HG02870 (cell line): Measurements from ENCODE around the gene FJX1.

Source experiments
- ATAC-seq: cut with Tn5 transposase; IDR thresholded peaks from one replicate; pipeline ENCODE4 v1.9.1; 2021; ENCODE audit warnings: mild to moderate bottlenecking, moderate library complexity; ENCODE audit not compliant: unreplicated experiment

FJX1 gene, protein sequence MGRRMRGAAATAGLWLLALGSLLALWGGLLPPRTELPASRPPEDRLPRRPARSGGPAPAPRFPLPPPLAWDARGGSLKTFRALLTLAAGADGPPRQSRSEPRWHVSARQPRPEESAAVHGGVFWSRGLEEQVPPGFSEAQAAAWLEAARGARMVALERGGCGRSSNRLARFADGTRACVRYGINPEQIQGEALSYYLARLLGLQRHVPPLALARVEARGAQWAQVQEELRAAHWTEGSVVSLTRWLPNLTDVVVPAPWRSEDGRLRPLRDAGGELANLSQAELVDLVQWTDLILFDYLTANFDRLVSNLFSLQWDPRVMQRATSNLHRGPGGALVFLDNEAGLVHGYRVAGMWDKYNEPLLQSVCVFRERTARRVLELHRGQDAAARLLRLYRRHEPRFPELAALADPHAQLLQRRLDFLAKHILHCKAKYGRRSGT

DNA sequence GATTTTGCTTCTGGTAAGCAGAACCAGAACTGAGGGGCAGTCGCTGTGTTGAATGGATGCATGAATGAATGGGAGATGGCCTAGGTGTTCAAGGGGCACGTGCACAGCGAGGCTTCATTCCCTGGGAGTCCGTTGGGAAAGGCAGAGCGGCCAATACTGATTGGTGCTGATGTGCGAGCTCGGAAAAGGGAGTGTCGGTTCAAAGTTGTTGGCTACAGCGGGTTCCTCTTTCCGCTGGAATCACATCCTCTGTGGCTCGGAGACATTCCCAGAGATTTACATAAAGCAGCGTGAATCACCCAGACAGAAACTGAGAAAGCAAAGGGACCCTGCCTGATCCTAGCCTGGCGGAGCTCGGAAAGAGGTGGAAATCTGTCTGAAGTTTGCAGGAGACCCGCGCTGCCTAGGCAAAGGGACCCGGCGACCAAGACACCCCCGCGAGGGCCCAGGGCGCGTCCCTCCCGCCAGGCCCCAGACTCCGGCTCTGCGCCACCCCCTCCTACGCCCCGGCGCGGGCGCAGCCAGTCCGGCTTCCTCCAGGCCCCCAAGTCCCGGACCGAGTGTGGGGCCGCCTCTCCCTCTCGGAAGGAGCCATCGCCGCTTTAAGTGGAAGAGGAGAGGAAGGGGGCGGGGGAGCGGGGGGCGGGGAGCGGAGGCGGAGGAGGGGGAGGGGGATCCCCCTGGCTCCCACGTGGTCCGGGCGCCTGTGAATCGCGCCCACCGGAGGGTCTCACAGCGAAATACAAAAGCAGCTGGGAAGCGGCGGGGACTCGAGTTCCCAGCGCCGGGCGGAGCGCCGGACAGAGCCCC lies at the start of gene FJX1:
Gene FJX1, plus strand, starts transcription at position 774 of the 810 bp plus-strand sequence. CDS start 177 bp downstream, outside the sequence.
- peak; percentile 36 for ATAC-seq

GRCh38 chr11:35571696-35572095 lies 46.6 kb upstream of the FJX1 start:
- no peak for ATAC-seq

GRCh38 chr11:35579557-35580396 lies 38.5 kb upstream of the FJX1 start:
- no peak for ATAC-seq

- ATAC-seq: no peak
Observed at GRCh38 chr11:35580397-35580781, 37.9 kb upstream of the FJX1 start.

DNA sequence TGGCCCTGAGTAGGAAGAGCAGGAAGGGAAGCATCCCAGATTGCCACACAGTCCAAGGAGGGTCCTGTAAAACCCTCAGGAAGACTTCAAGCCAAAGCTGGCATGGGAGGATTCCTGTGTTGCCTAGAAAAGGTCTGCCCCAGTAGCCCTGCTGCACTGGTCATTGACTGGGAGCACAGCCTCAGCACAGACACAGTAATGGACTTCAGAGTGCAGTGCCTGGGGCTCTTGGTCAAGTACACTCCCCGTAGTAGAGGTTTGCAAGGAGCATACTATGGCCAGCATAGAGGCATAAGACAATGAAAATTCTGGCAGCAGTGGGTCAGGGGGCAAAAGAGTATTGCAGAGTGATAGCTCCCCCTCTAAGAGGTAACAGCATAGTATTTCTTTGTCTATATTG lies 36.2 kb upstream of the FJX1 start:
- no peak for ATAC-seq

DNA sequence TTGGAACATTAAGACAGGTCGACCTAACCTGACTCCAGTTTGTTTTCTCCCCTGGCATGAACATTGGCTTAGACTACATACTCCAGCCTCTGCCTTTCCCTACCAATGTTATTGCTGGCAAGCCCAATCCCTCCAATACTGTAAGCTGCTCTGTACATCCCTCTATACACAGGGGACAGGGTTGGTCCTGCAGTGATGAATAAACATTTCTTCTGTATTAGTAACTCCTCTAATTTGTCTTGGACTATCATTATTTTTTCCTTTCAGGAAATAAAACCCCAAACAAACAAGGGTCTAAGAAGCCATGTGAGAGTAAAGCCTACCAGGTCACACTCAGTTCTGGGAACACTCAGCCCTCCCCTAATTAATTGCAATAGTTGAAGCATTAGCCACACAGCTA lies 35.1 kb upstream of the FJX1 start:
- no peak for ATAC-seq

GRCh38 chr11:35583843-35584242 lies 34.4 kb upstream of the FJX1 start:
- no peak for ATAC-seq

- no peak for ATAC-seq
Observed at GRCh38 chr11:35584321-35584720, 33.9 kb upstream of the FJX1 start.

DNA sequence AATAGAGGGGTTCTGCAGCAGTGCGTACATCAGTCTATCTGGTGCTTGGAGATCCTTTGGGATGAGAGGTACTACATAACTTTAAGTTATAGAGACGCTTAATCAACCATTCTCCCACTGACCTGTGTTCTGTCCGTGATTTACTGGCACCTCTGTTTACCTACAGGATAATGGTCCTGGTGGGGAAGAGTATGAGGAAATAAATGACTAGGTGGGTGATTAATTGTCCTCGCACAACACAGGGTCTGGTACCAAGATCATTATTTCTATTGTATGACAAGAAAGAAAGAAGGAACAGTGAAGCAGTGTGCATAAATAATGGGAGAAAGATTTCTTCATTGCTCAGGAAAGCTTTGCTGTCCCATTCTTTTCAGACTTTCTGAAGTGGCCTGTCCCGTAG lies 32.8 kb upstream of the FJX1 start:
- no peak for ATAC-seq

DNA sequence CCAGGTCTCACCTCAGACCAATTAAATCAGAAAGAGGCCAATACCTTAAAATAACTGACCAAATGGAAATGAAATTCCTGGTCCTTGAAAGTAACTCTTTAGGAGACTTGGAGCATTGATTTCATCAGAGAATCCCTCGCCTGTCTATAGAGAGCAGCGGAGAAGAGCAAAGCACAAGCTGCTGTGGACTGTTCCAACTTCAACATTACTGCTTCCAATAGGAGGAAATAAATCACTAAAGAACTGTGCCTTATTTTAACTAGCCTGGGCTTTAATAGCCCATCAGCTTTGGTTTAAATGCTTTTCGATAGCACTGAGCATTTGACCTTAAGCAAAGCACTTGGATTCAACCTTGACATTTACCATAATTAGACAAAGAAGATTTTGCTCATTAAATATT lies 32.0 kb upstream of the FJX1 start:
- no peak for ATAC-seq

- ATAC-seq: no peak
Observed at GRCh38 chr11:35587972-35588371, 30.3 kb upstream of the FJX1 start.

DNA sequence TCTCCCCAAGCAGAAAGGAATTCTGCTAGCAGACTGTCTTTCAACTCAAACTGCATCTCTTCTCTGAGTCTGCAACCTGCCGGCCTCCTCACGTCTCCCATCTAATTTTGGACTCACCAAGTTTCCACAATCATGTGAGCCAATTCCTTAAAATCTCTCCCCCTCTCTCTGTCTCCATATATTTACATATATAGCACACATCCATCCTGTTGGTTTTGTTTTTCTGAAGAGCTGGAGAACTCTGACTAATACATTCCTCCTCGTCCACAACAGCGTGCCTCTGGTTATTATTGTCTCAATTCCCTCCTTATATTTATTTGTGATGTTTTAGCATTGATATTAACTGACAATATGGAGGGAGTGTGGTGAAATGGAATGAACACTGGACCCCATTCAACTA lies 29.6 kb upstream of the FJX1 start:
- ATAC-seq: no peak

- no peak for ATAC-seq
Observed at GRCh38 chr11:35589281-35589680, 29.0 kb upstream of the FJX1 start.

DNA sequence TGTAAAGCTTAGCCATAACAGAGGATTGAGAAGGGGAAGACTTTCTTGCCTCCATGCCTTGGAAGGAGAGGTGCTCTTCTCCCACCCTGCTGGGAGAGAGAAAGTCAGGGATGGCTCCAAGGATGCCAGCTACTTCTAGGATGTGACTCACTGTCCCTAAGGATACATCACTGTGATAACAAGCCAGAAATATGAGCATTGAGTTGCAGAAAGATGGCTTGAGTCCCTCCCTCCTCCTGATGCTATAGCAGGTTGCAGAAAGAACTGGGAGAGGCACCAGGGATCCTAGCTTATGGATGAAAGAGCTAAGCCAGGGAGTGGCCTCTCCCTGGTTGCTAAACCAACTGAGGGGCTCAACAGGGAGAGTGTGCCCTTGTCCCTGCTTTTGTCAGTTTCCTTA lies 27.8 kb upstream of the FJX1 start:
- ATAC-seq: no peak

DNA sequence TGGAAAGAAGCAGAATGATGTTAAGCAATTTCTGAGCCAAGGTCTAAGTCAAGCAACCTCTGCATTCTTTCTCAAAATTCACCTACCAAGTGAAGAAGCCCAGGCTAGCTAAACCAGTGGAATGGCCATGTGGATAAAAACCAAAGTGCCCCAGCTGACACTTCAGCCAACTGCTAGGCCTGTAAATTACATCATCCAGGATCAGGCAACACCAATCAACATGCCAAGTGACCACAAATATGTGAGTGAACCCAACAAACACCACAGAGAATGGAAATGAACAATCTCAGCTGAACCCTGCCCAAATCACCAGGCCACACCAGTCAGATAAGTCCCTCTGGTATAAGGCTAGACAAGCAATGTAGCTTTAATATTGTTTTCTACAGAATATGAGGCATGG lies 25.1 kb upstream of the FJX1 start:
- ATAC-seq: no peak

DNA sequence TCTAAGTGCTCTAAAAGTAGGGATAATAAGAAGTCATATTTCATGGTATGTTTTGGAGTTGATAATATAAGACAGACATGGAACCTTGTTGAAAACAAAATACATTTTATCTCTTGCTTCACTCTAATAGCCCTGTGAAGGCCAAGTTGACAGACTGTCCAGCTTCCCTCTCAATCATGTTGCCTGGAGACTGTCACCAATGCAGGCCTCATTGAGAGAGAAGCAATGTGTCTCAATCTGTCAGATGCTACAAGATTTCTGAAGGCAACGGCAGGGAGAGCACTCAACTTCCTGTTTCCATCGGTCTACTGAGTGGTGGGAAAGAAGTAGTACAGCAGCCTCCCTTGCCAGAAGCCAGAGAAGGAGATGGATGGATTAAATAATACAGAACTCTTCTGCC lies 23.6 kb upstream of the FJX1 start:
- no peak for ATAC-seq

- peak; percentile 78 for ATAC-seq
Observed at GRCh38 chr11:35598254-35599125, 19.8 kb upstream of the FJX1 start.

DNA sequence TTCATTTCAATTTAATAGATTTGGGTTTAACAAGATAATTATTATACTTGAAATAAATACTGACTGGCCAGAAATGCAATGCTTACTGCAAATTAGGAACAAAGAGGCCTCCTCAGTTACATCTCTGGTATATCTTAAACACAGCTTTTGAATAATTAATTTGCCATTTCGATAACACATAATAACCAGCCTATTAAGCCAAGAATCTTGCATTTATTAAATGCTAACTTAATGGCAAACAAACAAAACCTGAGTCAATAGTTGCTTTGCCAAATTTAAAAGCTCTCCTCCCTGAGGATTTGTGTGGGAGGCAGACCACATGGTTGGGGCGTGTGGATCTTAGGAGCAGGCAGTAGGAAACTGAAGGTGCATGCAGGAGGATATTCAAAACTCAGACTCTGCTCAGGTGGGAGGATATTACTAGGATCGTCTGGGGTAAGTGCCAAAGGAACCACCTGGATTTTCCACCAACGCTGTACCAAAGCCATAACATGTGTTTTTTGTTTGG lies 17.9 kb upstream of the FJX1 start:
- ATAC-seq: no peak

DNA sequence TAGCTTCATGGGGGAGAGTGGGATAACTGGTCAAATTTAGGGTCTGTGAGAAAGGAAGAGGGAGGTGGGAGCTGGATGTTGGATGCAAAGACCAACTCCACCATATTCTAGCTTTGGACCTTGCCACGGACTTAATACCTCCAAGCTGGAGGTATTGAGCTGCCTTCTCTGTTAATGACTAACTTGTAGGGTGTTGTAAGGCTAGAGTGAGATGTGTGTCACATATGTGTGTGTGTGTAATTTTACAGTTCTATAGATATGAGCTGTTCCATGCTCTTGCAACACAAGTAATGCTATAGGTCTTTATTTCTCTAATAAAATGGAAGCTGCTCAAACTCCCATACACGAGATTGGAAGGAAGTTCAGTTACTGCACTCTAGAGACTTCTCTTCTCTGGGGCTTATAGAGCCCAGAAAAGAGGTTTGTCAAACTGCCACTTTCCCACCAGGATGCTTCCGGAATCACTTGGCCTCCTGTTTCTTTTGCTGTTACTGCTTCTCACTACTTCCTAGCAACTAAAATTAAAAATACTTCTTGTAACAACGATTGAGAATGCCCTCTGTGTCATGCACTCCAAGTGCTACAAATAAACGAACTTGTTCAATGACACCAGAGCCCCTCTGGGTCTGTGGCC lies 16.0 kb upstream of the FJX1 start:
- ATAC-seq: no peak

GRCh38 chr11:35602979-35603378 lies 15.3 kb upstream of the FJX1 start:
- no peak for ATAC-seq
